HUES64 (cell line): ENCODE results near the gene TTC23L. TPM values are rescaled to one million over a fixed set of nuclear protein-coding genes. Genes with fewer than 3 reads are reported as not detected.

Source experiments
- H3K27ac ChIP-seq: 2 replicates; pipeline ENCODE4 v1.7.0; 2013; ENCODE audit warnings: low read depth, low read length, inconsistent platforms
- H3K27me3 ChIP-seq: 2 replicates; pipeline ENCODE4 v1.6.1; 2013; ENCODE audit warnings: mild to moderate bottlenecking, low read length; ENCODE audit not compliant: insufficient read depth
- H3K36me3 ChIP-seq: 2 replicates; pipeline ENCODE4 v1.6.1; 2013; ENCODE audit warnings: mild to moderate bottlenecking, low read length; ENCODE audit not compliant: insufficient read depth
- H3K4me1 ChIP-seq: 2 replicates; pipeline ENCODE4 v1.6.1; 2013; ENCODE audit warnings: mild to moderate bottlenecking, low read length, moderate library complexity; ENCODE audit not compliant: insufficient read depth
- H3K4me3 ChIP-seq: 2 replicates; pipeline ENCODE4 v1.5.1; 2013; ENCODE audit warnings: mild to moderate bottlenecking, low read length, moderate library complexity
- H3K9ac ChIP-seq: 2 replicates; pipeline ENCODE4 v1.6.1; 2013; ENCODE audit warnings: mild to moderate bottlenecking, low read depth, low read length
- H3K9me3 ChIP-seq: 2 replicates; pipeline ENCODE4 v1.6.1; 2013; ENCODE audit warnings: low read depth, low read length; ENCODE audit not compliant: insufficient read depth
- WGBS: fragments of 150-250, 120-280 bp; methylation state at CpG from one replicate; pipeline ENCODE4 v1.1.7; 2013; ENCODE audit warnings: missing lambda C conversion rate; 5-methylcytosine and 5-hydroxymethylcytosine counted together
- polyA plus RNA-seq, 2 experiments: library from polyadenylated mRNA; stranded (reverse); fragments of 50-300 nt; gene quantifications; one replicate each; pipeline ENCODE4 v1.2.3, GENCODE V29; 2013

Gene TTC23L
- 0.55 TPM for polyA plus RNA-seq (2013, experiment 1 of 2)
- polyA plus RNA-seq (2013, experiment 2 of 2), result 2.0 TPM

GRCh38 chr5:34838785-34839714 lies at the start of gene TTC23L:
TSS of gene TTC23L (plus strand) at chr5:34839164. CDS start at chr5:34840672, 1,508 bp downstream.
- no peaks in the 10 kb centered on the region for H3K27me3 ChIP-seq
- H3K4me1 ChIP-seq, result peaks cover under 1% of the 10 kb centered on the region; the same call in 1 of the 2 replicates
- H3K27ac ChIP-seq, result peak within 1 kb of the TSS; percentile 38
- H3K4me3 ChIP-seq, result peak within 1 kb of the TSS; percentile 80
- 0 out of 2 replicates have a peak, but pooled peaks cover 3% of the 10 kb centered on the region for H3K9me3 ChIP-seq
- peak within 1 kb of the TSS; percentile 72 for H3K9ac ChIP-seq
- 2% methylated on average over 73 of the region's 73 CpGs for WGBS
- no peaks in the 10 kb centered on the region for H3K36me3 ChIP-seq

GRCh38 chr5:34789639-34790038 lies 49.3 kb upstream of the TTC23L start:
- Histone ChIP-seq H3K27me3 (no peaks in the 10 kb centered on the region), H3K9ac (no peak overlapping the region), H3K9me3 (peaks cover 9% of the 10 kb centered on the region; the same call in 1 of the 2 replicates), H3K4me1 (no peaks in the 10 kb centered on the region), H3K36me3 (peaks cover 12% of the 10 kb centered on the region), H3K4me3 (no peak overlapping the region), H3K27ac (no peak overlapping the region)
- 100% methylated on average over 1 of the region's 2 CpGs for WGBS

GRCh38 chr5:34790069-34790468 lies 48.9 kb upstream of the TTC23L start:
- WGBS, result 100% methylated on average over 1 of the region's 1 CpG
- Histone ChIP-seq H3K36me3 (peaks cover 12% of the 10 kb centered on the region), H3K27me3 (no peaks in the 10 kb centered on the region), H3K27ac (no peak overlapping the region), H3K4me1 (no peaks in the 10 kb centered on the region), H3K9me3 (peaks cover 9% of the 10 kb centered on the region; the same call in 1 of the 2 replicates), H3K4me3 (no peak overlapping the region), H3K9ac (no peak overlapping the region)

- 96% methylated on average over 5 of the region's 5 CpGs for WGBS
- Histone ChIP-seq H3K27ac (no peak overlapping the region), H3K36me3 (peaks cover 15% of the 10 kb centered on the region), H3K9ac (no peak overlapping the region), H3K27me3 (no peaks in the 10 kb centered on the region), H3K4me1 (no peaks in the 10 kb centered on the region), H3K4me3 (no peak overlapping the region), H3K9me3 (peaks cover 3% of the 10 kb centered on the region; the same call in 1 of the 2 replicates)
These were observed 47.2 kb upstream of the TTC23L start for GRCh38 chr5:34791761-34792244.

GRCh38 chr5:34802834-34803563 lies 36.0 kb upstream of the TTC23L start:
- Histone ChIP-seq H3K9me3 (no peaks in the 10 kb centered on the region), H3K4me1 (peaks cover 11% of the 10 kb centered on the region; the same call in 1 of the 2 replicates), H3K27ac (no peak overlapping the region), H3K9ac (no peak overlapping the region), H3K27me3 (no peaks in the 10 kb centered on the region), H3K4me3 (no peak overlapping the region), H3K36me3 (peaks cover 70% of the 10 kb centered on the region)
- WGBS, result 82% methylated on average over 9 of the region's 9 CpGs

GRCh38 chr5:34803974-34804732 lies 34.8 kb upstream of the TTC23L start:
- Histone ChIP-seq H3K4me1 (peaks cover 11% of the 10 kb centered on the region; the same call in 1 of the 2 replicates), H3K36me3 (peaks cover 70% of the 10 kb centered on the region), H3K27me3 (no peaks in the 10 kb centered on the region), H3K4me3 (no peak overlapping the region), H3K9ac (no peak overlapping the region), H3K27ac (no peak overlapping the region), H3K9me3 (no peaks in the 10 kb centered on the region)
- WGBS, result 96% methylated on average over 3 of the region's 4 CpGs

- Histone ChIP-seq H3K9ac (no peak overlapping the region), H3K4me3 (no peak overlapping the region), H3K27me3 (no peaks in the 10 kb centered on the region), H3K4me1 (peaks cover 11% of the 10 kb centered on the region; the same call in 1 of the 2 replicates), H3K27ac (no peak overlapping the region), H3K36me3 (peaks cover 68% of the 10 kb centered on the region), H3K9me3 (no peaks in the 10 kb centered on the region)
- WGBS, result 94% methylated on average over 5 of the region's 5 CpGs
These were observed 34.1 kb upstream of the TTC23L start for GRCh38 chr5:34804913-34805312.

- 79% methylated on average over 6 of the region's 6 CpGs for WGBS
- Histone ChIP-seq H3K4me3 (no peak overlapping the region), H3K27ac (no peak overlapping the region), H3K9me3 (no peaks in the 10 kb centered on the region), H3K4me1 (peaks cover 11% of the 10 kb centered on the region; the same call in 1 of the 2 replicates), H3K27me3 (no peaks in the 10 kb centered on the region), H3K9ac (no peak overlapping the region), H3K36me3 (peaks cover 70% of the 10 kb centered on the region)
These were observed 32.4 kb upstream of the TTC23L start for GRCh38 chr5:34806532-34806931.

GRCh38 chr5:34811706-34812105 lies 27.3 kb upstream of the TTC23L start:
- Histone ChIP-seq H3K27ac (no peak overlapping the region), H3K4me3 (no peak overlapping the region), H3K27me3 (no peaks in the 10 kb centered on the region), H3K9ac (no peak overlapping the region), H3K4me1 (peaks cover 6% of the 10 kb centered on the region; the same call in 1 of the 2 replicates), H3K36me3 (peaks cover 85% of the 10 kb centered on the region), H3K9me3 (no peaks in the 10 kb centered on the region)
- 88% methylated on average over 1 of the region's 1 CpG for WGBS

GRCh38 chr5:34813509-34813908 lies 25.5 kb upstream of the TTC23L start:
- H3K27me3 ChIP-seq, result no peaks in the 10 kb centered on the region
- H3K27ac ChIP-seq, result no peak overlapping the region
- no peak overlapping the region for H3K9ac ChIP-seq
- no peak overlapping the region for H3K4me3 ChIP-seq
- H3K36me3 ChIP-seq, result peaks cover 91% of the 10 kb centered on the region
- 100% methylated on average over 2 of the region's 3 CpGs for WGBS
- H3K4me1 ChIP-seq, result no peaks in the 10 kb centered on the region
- H3K9me3 ChIP-seq, result no peaks in the 10 kb centered on the region
